ENCODE data around the gene ADO. TPM values are rescaled to one million over a fixed set of nuclear protein-coding genes. Genes with fewer than 3 reads are reported as not detected.

The ADO gene
- total and polyA plus RNA-seq, 2 experiments from 2014 or later, result 12.6 to 48.3 TPM

DNA sequence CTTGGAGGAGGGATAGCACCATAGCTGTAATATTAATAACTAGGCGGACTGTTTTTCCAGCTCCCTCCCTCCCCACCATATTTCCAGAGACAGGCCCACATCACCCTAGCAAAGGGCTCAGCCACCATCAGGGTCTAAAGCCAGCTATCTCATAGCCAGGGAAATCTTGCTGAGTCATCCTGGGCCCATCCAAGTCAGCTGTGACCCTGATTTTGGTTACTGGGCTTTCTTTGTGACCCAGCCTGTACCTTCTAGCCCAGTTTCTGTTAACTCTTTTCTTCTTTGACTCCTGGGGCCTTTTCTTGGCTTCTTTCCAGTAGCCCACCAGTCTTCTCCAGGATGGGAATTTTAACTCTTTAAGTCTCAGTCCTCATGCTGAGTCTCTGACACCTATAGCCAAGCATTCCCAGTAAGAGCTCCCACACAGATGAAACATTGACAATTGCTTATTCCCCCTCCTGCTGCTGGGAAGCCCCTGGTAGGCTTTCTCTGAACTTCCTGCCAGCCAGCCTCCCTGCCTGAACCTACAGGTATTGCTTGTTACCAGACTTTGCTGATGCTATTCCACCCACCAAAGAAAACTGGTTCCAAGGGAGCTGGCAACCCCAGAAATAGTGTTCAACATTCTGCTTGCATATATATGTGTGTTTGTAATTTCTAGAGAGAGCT is 34.8 kb upstream of the ADO start:
- Mint-ChIP-seq H3K36me3 (ENCODE audit: low read depth) (no peaks in the 10 kb centered on the region), H3K4me1 (peaks cover 27% of the 10 kb centered on the region), H3K4me3 (no peak overlapping the region), H3K27ac (peak overlapping the region; percentile 90), H3K9me3 (no peaks in the 10 kb centered on the region), H3K27me3 (ENCODE audit: insufficient read depth, low read depth, poor library complexity) (no peaks in the 10 kb centered on the region)
- Histone ChIP-seq H3K9me2 (ENCODE audit: insufficient read depth) (peaks cover 4% of the 10 kb centered on the region; the same call in 1 of the 2 replicates), H3K27me3 (ENCODE audit: insufficient read depth) (no peaks in the 10 kb centered on the region), H2AFZ (peak overlapping the region; percentile 84), H3K4me1 (ENCODE audit: insufficient read depth) (peaks cover 30% of the 10 kb centered on the region), H3K4me2 (peak overlapping the region; percentile 36; the same call in 1 of the 2 replicates), H3K36me3 (ENCODE audit: insufficient read depth) (no peaks in the 10 kb centered on the region), H3F3A (replicated peaks; ENCODE audit: low read depth) (no peaks in the 10 kb centered on the region), H3K4me3 (no peak overlapping the region), H3K79me2 (replicated peaks; ENCODE audit: insufficient read depth) (no peaks in the 10 kb centered on the region), H3K27ac (ENCODE audit: low read depth) (no peak overlapping the region), H4K20me1 (replicated peaks; ENCODE audit: insufficient read depth) (no peaks in the 10 kb centered on the region)
- TF ChIP-seq, protein P1, sequence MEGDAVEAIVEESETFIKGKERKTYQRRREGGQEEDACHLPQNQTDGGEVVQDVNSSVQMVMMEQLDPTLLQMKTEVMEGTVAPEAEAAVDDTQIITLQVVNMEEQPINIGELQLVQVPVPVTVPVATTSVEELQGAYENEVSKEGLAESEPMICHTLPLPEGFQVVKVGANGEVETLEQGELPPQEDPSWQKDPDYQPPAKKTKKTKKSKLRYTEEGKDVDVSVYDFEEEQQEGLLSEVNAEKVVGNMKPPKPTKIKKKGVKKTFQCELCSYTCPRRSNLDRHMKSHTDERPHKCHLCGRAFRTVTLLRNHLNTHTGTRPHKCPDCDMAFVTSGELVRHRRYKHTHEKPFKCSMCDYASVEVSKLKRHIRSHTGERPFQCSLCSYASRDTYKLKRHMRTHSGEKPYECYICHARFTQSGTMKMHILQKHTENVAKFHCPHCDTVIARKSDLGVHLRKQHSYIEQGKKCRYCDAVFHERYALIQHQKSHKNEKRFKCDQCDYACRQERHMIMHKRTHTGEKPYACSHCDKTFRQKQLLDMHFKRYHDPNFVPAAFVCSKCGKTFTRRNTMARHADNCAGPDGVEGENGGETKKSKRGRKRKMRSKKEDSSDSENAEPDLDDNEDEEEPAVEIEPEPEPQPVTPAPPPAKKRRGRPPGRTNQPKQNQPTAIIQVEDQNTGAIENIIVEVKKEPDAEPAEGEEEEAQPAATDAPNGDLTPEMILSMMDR (conservative IDR thresholded peaks at IDR 0.05; ENCODE audit: low read depth in 2 of 2), result no peak
- TF ChIP-seq EZH2 (IDR thresholded peaks at IDR 0.05; ENCODE audit: low read depth, unreplicated experiment) (no peak), ZNF114 (CRISPR knock-in tag; IDR thresholded peaks at IDR 0.05) (no peak), CREB1 (CRISPR knock-in tag; IDR thresholded peaks at IDR 0.05; ENCODE audit: low read depth) (no peak), ZNF331 (CRISPR knock-in tag; IDR thresholded peaks at IDR 0.05; ENCODE audit: low read depth) (no peak), NANOG (IDR thresholded peaks at IDR 0.05; ENCODE audit: borderline replicate concordance) (no peak), STAT1 (IDR thresholded peaks at IDR 0.05; ENCODE audit: unreplicated experiment) (no peak), JUNB (IDR thresholded peaks at IDR 0.05; ENCODE audit: unreplicated experiment) (no peak), EZH2phosphoT487 (IDR thresholded peaks at IDR 0.05; ENCODE audit: unreplicated experiment) (no peak), POLR2AphosphoS5 (IDR thresholded peaks at IDR 0.05; ENCODE audit: low read depth) (no peak)
- TF ChIP-seq, protein P2, sequence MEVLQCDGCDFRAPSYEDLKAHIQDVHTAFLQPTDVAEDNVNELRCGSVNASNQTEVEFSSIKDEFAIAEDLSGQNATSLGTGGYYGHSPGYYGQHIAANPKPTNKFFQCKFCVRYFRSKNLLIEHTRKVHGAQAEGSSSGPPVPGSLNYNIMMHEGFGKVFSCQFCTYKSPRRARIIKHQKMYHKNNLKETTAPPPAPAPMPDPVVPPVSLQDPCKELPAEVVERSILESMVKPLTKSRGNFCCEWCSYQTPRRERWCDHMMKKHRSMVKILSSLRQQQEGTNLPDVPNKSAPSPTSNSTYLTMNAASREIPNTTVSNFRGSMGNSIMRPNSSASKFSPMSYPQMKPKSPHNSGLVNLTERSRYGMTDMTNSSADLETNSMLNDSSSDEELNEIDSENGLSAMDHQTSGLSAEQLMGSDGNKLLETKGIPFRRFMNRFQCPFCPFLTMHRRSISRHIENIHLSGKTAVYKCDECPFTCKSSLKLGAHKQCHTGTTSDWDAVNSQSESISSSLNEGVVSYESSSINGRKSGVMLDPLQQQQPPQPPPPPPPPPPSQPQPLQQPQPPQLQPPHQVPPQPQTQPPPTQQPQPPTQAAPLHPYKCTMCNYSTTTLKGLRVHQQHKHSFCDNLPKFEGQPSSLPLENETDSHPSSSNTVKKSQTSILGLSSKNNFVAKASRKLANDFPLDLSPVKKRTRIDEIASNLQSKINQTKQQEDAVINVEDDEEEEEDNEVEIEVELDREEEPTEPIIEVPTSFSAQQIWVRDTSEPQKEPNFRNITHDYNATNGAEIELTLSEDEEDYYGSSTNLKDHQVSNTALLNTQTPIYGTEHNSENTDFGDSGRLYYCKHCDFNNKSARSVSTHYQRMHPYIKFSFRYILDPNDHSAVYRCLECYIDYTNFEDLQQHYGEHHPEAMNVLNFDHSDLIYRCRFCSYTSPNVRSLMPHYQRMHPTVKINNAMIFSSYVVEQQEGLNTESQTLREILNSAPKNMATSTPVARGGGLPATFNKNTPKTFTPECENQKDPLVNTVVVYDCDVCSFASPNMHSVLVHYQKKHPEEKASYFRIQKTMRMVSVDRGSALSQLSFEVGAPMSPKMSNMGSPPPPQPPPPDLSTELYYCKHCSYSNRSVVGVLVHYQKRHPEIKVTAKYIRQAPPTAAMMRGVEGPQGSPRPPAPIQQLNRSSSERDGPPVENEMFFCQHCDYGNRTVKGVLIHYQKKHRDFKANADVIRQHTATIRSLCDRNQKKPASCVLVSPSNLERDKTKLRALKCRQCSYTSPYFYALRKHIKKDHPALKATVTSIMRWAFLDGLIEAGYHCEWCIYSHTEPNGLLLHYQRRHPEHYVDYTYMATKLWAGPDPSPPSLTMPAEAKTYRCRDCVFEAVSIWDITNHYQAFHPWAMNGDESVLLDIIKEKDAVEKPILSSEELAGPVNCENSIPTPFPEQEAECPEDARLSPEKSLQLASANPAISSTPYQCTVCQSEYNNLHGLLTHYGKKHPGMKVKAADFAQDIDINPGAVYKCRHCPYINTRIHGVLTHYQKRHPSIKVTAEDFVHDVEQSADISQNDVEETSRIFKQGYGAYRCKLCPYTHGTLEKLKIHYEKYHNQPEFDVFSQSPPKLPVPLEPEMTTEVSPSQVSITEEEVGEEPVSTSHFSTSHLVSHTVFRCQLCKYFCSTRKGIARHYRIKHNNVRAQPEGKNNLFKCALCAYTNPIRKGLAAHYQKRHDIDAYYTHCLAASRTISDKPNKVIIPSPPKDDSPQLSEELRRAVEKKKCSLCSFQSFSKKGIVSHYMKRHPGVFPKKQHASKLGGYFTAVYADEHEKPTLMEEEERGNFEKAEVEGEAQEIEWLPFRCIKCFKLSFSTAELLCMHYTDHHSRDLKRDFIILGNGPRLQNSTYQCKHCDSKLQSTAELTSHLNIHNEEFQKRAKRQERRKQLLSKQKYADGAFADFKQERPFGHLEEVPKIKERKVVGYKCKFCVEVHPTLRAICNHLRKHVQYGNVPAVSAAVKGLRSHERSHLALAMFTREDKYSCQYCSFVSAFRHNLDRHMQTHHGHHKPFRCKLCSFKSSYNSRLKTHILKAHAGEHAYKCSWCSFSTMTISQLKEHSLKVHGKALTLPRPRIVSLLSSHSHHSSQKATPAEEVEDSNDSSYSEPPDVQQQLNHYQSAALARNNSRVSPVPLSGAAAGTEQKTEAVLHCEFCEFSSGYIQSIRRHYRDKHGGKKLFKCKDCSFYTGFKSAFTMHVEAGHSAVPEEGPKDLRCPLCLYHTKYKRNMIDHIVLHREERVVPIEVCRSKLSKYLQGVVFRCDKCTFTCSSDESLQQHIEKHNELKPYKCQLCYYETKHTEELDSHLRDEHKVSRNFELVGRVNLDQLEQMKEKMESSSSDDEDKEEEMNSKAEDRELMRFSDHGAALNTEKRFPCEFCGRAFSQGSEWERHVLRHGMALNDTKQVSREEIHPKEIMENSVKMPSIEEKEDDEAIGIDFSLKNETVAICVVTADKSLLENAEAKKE (CRISPR knock-in tag; IDR thresholded peaks at IDR 0.05), result no peak
- TF ChIP-seq, protein P3, sequence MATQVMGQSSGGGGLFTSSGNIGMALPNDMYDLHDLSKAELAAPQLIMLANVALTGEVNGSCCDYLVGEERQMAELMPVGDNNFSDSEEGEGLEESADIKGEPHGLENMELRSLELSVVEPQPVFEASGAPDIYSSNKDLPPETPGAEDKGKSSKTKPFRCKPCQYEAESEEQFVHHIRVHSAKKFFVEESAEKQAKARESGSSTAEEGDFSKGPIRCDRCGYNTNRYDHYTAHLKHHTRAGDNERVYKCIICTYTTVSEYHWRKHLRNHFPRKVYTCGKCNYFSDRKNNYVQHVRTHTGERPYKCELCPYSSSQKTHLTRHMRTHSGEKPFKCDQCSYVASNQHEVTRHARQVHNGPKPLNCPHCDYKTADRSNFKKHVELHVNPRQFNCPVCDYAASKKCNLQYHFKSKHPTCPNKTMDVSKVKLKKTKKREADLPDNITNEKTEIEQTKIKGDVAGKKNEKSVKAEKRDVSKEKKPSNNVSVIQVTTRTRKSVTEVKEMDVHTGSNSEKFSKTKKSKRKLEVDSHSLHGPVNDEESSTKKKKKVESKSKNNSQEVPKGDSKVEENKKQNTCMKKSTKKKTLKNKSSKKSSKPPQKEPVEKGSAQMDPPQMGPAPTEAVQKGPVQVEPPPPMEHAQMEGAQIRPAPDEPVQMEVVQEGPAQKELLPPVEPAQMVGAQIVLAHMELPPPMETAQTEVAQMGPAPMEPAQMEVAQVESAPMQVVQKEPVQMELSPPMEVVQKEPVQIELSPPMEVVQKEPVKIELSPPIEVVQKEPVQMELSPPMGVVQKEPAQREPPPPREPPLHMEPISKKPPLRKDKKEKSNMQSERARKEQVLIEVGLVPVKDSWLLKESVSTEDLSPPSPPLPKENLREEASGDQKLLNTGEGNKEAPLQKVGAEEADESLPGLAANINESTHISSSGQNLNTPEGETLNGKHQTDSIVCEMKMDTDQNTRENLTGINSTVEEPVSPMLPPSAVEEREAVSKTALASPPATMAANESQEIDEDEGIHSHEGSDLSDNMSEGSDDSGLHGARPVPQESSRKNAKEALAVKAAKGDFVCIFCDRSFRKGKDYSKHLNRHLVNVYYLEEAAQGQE (IDR thresholded peaks at IDR 0.05; ENCODE audit: unreplicated experiment), result no peak
- TF ChIP-seq, protein P4, sequence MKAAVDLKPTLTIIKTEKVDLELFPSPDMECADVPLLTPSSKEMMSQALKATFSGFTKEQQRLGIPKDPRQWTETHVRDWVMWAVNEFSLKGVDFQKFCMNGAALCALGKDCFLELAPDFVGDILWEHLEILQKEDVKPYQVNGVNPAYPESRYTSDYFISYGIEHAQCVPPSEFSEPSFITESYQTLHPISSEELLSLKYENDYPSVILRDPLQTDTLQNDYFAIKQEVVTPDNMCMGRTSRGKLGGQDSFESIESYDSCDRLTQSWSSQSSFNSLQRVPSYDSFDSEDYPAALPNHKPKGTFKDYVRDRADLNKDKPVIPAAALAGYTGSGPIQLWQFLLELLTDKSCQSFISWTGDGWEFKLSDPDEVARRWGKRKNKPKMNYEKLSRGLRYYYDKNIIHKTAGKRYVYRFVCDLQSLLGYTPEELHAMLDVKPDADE (IDR thresholded peaks at IDR 0.05), result no peak
- DNase-seq (ENCODE audit: low spot score) (peak; percentile 26), ATAC-seq (peak; percentile 36; the same call in 2 of the 3 replicates)

Measured in GM23338 (cell line).